COLO668 (cell line): ENCODE measurements around the gene KIRREL3.

ENCODE experiments used
- DNase-seq: peaks from one replicate; lab custom pipeline; 2025; ENCODE audit not compliant: unreplicated experiment; lab: John Stamatoyannopoulos, UW

KIRREL3 gene

DNA sequence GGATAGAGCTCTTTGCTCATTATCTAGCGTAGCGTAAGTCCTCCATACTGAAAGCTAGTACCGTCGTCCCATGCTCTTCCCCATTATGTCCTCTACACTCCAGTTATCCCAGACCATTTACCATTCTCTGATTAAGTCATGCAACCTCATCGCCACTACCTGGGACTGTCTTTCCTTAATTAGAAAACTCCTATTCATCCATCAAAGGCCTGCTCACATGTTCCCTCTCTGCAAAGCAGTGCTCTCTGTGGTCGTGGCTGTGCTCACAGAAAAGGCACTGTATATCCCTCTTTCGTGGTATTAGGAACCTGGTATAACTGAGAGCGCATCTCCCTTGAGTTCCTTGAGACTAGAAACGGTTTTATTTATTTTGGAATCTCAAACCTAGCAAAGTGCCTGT lies 253.3 kb downstream of the KIRREL3 start:
- DNase-seq, result no peak

DNA sequence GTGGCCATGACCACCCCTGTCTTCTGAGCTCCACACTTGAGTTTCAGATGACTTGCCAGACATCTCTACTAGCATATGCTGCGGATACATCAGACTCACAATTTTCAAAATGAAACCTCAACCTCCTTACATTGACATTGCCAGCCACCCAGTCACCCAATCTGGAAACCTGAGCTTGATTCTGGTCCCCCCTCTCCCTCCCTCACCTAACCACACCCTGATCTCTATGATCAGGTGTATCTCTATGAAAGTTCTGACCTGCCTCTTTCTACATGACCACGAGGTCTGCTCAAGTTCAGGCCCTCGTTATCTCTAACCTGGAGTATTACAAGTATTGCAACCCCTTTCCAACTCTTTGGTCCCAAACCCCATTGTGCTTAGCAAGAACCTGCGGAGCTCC lies 254.1 kb downstream of the KIRREL3 start:
- no peak for DNase-seq

DNA sequence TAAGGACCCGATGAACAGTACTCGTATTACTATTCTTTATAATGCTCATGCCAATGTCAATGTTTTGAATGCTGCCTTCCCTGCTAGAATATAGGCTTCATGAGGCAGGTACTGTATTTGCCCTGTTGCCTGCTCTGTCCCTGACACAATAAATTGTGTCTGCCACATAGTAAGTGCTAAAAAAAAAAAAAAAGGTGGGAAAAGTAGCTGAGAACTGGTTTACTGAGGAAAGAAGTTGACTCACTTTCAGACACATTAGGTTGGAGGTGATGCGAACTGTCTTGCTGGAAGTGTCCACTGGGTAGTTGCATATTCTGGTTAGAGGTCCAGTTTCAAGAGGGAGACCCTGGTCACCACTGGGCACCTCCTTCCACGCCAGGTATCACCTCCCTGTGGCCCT lies 255.9 kb downstream of the KIRREL3 start:
- DNase-seq, result no peak

DNA sequence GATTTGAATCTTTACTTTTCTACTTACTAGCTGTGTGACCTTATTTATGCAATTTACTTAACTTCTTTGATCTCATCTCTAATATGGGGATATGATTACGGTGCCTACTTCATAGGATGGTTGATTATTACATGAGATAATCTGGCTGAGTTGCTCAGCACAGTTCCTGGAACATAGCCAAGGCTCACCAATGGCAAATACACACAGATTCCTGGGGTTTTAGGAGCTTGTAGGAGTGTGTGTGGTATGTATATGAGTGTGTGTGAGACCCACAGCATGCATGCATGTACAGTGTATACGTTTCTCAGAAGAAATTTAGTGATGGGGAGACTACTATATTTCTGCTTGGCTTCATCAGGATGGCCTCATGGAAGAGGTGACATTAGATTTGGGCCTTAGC lies 256.9 kb downstream of the KIRREL3 start:
- DNase-seq, result peak; percentile 9

DNA sequence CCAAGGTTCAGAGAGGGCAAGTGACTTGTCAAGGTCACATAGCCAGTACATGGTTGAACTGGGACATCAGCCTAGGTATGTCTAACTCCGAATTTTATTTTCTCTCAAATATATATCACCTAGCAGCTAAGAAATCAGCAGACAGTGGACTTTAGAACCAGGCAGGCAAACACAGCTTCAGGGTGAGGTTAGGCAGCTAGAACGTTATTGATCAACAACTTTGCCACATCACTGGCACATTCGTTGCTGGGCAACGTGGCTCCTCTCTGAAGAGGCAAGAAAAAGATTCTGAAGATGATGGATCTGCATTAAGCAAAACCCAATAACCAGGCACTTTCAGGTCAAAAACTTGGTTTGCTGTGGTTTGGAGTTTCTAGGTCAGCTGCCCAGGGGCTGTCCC lies 258.0 kb downstream of the KIRREL3 start:
- no peak for DNase-seq

DNA sequence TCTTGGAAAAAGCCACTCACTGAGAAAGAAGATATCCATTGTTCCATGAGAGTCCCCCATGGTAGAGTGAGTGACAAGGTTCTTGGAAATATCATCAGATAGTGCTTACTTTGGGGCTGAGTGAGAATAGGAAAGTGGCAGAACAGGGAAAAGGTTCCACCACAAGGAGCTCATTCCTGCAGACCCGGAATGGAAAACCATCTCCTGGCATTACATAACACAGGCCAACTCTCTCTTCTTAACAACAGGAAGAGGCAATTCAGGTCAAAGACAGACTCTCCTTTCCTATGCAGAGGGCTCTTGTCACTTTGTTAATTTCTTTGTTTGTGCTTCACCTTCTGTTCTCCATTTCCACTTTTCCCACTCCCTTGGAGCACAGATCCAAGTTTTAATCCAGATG lies 259.7 kb downstream of the KIRREL3 start:
- no peak for DNase-seq

DNA sequence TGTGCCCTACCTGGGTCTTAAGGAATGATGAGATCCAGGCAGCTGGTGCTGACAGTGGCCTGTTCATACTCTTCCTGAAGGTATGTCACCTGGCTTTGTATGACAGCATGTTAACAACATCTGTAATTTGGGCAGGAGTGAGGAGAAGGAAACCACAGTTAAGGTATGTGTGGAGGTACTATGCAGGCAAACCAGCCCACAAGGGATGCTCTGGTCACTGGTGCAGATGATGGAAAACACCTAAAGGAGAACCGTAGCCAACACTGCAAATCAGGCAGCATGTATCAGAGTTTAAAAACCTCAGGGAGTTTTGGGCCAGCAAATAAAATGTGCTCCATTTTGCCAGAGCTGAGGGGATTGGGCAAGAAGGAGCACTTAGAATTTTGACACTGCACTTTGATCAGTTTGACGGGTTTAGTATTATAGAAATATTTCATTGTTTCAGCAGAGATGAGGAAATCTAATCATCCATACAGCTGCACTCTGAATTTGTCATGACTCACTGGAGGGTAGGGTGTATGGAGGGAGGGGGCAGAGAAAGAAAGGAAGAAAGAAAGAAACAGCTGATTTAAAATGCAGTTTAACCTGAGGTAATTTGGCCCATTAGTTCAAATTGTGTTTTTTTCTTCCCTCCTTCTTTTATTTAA lies 260.9 kb downstream of the KIRREL3 start:
- peak; percentile 5 for DNase-seq

DNA sequence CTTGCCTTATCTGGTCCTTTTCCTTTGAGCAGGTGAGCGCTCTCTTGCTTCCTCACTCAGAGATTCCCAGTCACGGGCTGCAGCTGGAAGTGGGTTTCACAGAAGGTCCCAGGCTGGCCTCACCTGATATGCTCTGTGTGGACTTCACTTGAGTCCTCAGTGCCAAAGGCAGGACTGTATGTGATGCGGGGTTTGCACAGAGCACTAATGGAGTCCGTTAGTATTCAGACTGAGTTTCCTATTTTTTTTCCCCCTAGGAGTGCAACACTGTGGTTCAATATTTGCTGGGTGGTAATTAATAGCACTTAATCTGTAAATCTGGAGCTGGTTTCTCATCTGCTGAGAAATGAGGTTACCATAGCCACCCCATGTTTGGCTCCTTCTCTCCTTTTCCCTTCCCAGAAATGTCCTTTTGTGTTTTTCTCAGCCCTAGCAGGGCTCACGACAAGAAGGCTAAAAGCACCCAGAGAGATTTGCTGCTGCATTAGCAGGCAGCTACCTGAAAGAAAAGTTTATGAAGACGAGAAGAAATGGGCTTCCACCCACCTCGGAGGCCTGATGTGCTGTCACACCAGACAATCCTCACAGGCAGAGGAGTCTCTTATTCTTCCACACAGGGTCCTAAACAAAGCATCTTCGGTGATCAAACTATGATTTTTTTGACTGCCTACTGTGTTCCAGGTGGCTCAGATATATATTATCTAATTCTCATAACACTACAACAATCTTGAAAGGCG lies 262.1 kb downstream of the KIRREL3 start:
- no peak for DNase-seq

DNA sequence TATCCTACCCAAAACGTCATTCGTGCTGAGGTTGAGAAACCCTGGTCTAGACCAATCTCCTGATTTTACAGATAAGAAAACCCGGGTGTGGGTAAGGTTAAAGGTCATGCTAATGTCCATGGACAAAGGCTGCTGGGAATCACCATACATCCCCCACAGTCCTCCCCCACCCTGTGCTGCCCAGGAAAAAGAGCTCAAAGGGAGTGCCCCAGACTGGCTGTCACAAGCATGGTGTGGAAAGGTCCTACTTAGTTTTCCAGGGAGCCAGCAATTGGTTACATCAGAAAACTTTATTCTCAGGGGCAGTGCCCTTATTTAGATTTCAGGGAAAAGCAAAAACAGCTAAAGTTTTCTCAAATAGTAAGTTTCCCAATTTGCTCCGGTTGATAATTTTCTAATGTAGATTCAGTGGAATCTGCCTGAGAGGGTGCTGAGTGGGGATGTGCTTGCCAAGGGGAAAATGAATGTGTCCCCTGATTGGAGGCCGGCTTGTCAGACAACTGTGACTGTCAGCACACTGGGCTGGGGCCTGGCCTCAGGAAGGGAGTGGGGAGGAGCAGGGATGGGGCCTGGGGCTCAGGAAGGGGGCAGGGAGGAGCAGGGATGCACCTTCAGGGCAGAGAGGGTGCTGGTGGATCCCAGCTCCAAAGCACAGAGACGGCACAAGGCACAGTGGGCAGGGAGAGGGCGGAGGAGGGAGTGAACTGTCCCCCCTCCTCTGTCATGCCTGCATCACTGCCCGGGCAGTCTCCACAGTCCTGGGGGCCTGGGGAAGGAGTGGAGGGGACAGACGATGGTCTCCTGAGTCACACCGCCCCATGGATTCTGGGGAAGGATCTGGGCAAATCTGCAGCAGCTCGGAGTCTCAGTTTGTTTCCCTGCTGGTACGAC lies 263.6 kb downstream of the KIRREL3 start:
- DNase-seq, result no peak

DNA sequence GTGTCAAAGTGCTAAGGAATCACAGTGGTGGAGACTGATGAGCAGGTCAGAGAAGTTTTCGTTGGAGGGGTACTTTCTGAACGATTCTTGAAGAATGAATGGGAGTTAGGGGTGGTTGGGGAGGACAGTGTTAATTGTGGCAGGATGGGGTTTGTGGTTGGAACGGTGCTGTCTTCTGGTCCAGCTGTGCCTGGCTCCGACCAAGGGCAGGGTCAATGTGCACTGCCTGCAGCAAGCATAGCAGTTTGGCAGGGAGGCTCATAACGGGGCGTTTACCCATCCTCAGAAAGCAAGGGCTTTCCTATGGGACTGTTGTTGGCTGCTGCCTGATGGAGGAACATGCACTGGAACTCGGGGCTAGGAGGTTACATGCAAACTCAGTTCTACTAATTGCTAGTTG lies 265.8 kb downstream of the KIRREL3 start:
- DNase-seq, result no peak

DNA sequence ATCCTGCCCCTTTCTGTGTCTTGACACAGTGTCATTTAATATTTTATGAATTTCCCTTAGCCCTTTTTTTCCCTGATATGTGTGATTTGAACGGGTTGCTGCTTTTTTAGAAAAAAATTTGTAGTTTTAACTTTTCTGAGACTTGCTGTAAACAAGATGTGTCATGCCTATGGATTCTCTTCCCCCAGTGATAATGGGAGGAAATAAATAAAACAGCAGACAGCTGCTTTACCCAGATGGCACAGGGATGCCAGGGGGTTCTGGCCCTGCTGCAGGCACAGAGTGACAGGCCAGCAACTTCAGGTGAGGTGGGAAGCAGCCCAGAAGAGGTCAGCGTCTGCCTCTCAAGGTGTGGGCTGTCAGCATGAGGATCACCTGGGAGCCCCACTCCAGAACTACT lies 266.9 kb downstream of the KIRREL3 start:
- DNase-seq, result no peak

DNA sequence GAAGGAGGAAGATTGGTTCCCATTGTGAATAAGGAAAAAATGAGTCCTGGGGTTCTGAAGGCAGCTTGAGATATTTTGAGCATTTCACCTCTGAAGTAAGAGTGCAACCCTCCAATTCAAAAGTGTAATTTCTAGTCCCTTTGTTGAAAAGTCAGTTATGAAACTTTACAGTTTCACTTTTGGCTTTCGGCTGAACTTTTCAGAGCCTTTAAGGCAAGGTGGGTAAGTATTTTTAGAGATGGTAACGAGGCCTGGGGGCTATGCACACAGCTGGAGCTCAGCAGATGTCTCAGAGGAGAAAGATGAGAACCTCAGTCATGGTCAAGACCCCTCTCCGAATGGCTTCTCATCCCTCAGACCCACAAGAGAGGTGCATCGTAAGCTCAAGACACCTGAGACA lies 267.6 kb downstream of the KIRREL3 start:
- DNase-seq, result no peak

DNA sequence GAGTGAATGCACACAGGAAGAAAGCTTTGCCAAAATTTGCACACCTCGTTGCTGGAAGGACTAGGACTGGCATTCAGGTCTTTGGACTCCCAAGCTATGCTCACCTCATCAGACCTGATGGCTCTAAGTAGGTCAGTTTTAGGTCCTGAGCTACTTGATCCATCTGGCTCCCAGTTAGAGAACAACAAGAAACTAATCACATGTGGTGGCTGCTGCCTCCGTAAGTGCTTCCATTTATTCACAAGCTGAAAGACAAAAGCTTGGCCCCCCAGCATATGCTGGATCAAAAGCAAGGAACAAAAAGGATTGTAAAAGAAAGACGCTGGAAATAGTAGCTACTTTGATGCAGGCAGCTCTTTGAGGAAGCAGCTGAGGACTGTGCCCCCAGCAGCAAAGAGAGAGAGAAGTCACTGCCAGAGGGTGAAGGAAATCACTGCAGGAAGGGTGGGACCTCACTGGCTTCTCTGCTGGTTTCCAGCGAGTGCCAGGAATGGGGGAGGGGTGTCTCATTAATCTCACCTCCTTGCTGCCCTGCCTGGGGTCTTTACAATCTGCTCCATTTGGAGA lies 268.9 kb downstream of the KIRREL3 start:
- no peak for DNase-seq

DNA sequence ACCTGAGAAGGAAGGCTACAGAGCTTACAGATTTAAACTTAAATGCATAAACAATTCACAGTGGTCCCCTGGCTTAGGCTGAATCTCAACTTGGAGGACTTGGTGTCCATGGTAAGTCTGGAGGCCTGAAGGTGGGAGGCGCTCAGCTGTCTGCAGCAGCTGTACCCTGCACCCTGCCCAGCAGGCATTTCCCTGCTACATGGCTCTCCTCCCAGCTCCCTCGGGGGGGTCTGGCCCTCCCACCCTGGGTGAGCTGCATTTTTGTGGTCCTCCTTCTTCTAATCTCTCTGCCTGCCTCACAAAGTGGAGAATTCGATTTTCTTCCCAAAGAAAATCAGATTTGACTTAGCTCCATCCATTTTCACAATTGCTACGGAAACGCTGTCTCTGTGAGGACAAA lies 273.2 kb downstream of the KIRREL3 start:
- no peak for DNase-seq

DNA sequence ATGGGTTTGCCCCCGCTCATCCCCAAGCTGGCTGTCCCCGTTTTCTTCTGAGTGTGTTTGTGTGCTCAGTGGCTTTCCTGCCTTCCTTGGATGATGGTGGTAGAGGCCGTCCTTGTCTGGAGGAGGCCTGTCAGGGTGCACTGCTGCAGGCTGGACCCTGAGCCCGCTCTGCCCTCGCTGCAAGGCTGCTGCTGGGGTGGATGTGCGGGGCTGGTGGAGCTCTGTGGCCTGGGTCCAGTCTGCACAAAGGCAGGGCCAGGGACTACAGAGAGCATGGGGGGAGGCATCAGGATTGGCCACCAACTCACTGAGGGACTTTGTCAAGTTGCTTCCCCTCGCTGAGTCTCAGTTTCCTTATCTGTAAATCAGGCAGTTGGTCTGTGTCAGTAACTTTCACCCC lies 275.0 kb downstream of the KIRREL3 start:
- no peak for DNase-seq

DNA sequence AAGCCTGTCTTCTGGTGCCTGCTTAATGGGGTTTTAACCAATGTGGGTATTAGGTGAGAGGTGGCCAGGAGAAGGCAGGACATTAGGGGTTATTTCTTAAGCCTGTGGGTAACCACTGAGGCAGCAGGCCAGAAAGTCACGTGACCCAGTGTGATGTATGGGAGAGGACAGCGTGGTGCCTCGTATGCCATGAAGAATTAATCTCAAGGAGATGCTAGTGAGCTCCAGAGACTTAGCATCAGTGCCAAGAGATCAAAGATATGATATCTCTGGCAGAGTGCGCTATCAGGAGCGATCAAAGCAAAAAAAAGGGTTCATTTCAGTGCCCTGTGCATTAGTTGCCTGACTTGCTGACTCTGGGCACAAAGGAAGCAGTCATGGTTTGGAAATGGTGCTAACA lies 275.5 kb downstream of the KIRREL3 start:
- no peak for DNase-seq

DNA sequence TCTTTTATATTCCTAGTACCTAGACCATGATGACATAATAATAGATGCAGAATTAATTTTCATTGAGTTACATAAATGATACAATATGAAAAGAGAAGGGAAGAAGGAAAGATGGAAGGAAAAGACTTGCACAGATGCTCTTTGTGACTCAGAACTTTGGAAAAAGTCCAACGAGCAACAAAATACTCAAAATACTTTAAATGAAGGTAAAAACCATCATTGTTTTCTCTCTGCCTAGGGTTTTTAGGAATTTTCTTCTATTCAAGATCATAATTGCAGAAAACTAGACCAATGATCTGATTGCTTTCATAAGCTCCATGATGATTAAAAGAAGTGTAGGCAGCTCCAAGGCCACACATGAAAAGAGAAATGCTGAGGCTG lies 276.9 kb downstream of the KIRREL3 start:
- DNase-seq, result no peak

DNA sequence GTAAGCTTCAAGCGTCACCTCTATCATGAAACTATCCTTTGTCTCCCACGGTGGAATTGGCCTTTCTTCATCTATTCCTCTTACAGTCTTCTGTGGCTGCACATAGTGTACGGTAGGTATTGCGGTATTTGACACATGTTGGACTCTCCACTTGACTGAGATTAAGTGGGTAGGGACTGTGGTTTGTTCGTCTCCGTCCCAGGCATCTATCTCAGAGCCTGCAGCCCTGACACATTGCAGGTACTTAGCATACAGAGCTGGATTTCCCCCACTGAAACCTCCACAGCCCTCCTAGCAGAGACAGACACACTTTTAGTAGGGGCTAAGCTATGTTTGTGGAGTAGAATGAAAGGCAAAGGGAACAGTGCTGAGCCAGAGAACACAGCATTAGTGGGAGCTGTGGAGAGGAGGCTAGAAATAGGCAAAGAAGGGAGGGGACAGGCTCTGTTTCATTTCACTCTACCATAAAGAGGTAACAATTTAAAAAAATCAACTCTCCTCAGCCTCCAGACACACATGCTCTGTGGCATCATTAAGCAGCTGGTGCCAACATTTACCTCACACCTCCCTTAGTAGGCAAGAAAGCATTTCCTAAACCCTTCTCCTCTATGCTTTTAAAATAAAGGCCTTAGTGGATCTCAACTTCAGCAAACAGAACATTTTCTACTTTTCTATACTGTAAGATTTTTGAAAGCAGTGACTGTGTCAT lies 277.5 kb downstream of the KIRREL3 start:
- no peak for DNase-seq

DNA sequence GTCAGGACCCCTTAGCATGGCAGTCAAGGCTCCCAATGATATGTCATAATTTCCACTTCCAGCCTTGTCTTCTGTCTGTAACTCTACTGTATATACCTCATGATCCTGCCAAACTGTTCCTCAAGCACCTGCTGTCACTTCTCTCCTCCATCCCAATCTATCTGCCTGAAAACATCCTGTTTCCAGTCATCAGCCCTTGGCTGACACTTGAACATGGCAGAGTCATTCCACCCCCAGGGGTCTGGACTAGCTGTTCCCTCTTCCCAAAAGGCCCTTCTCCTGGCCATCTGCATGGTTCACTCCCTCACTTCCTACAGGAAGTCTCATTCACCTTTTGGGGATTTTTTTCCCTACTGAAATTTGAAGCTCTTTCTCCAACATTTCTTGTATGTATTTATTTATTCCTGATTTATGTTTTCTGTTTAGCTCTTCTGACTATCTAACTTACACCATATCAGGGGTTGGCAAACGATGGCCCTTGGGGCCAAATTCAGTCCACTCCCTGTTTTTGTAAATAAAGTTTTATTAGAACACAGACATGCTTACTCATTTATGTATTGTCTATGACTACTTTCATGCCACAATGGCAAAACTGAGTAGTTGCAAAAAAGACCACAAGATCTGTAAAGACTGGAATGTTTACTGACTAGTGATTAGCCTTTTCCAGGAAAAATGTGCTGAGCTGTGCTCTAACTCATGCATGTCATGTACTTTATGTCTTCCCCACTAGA lies 278.4 kb downstream of the KIRREL3 start:
- DNase-seq, result no peak

DNA sequence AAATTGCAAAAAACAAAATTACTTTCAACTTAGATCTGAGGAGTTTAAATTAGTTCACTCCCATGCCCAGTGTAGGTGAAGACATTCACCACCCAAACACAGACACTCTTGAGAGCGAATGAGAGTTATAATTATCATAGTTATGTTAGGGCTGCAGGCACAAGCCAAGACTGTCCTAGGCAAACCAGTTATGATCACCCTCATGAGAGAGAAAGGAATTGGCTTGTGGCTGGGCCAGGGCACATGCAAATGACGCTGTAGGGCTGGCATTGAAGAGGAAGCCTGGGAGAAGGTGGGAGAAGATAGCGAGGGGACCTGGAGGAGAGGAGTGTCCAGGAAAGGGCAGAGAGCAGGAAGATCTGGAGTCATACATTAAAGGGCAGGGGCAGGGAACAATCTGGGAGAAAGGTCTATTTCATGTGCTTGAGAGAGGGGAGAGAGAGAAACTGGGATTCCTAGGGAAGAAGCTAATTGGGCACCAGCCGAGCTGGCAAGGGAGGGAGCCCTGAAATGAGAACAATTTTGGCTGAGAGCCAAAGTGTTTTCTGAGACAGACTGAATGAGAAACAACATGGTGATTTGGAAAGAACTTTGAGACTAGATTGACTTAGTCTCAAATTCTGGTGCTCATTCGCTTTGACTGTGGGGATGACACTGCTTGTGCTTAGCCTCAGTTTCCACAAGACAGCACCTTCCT lies 279.9 kb downstream of the KIRREL3 start:
- DNase-seq, result no peak
